ENCODE results near the gene TNK1. TPM values are rescaled to one million over a fixed set of nuclear protein-coding genes. Genes with fewer than 3 reads are reported as not detected.

Gene TNK1
- total RNA-seq, 1 donor from 2014 or later = 1.7 TPM

DNA sequence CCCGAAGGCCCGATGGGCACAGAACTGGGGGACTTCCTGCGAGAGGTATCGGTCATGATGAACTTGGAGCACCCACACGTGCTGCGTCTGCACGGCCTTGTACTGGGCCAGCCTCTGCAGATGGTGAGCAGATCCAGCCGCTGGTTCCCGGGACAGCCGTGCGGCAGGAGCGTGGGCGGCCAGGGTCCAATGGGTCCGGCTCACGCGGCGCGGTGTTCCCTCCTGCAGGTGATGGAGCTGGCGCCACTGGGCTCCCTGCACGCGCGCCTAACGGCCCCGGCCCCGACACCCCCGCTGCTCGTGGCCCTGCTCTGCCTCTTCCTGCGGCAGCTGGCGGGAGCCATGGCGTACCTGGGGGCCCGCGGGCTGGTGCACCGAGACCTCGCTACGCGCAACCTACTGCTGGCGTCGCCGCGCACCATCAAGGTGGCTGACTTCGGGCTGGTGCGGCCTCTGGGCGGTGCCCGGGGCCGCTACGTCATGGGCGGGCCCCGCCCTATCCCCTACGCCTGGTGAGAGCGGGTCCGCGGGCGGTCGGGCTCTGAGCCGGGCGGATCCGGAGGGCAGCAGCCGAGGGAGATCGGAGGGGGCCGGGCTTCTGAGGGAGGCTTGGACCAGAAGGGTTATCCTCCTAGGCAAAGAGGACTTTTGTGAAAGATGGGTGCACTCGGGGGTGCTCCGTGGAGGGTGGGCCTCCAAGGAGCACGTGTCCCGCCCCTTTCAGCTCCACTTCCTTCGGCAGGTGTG, 3.0 kb downstream of the TNK1 start:
- no peak overlapping the region for H3K27ac Mint-ChIP-seq (ENCODE audit: unreplicated experiment)
- H3K9me3 Mint-ChIP-seq (ENCODE audit: unreplicated experiment) = no peaks in the 10 kb centered on the region
- DNase-seq (ENCODE audit: low spot score) = peak; percentile 55
- no peak overlapping the region for H3K4me3 Mint-ChIP-seq (ENCODE audit: unreplicated experiment)
- peaks cover 28% of the 10 kb centered on the region for H3K27me3 Mint-ChIP-seq (ENCODE audit: unreplicated experiment)
- peaks cover 14% of the 10 kb centered on the region for H3K4me1 Mint-ChIP-seq (ENCODE audit: unreplicated experiment)
- TF ChIP-seq, protein P1, sequence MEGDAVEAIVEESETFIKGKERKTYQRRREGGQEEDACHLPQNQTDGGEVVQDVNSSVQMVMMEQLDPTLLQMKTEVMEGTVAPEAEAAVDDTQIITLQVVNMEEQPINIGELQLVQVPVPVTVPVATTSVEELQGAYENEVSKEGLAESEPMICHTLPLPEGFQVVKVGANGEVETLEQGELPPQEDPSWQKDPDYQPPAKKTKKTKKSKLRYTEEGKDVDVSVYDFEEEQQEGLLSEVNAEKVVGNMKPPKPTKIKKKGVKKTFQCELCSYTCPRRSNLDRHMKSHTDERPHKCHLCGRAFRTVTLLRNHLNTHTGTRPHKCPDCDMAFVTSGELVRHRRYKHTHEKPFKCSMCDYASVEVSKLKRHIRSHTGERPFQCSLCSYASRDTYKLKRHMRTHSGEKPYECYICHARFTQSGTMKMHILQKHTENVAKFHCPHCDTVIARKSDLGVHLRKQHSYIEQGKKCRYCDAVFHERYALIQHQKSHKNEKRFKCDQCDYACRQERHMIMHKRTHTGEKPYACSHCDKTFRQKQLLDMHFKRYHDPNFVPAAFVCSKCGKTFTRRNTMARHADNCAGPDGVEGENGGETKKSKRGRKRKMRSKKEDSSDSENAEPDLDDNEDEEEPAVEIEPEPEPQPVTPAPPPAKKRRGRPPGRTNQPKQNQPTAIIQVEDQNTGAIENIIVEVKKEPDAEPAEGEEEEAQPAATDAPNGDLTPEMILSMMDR (IDR thresholded peaks at IDR 0.05; ENCODE audit: unreplicated experiment) = no peak
- peaks cover 10% of the 10 kb centered on the region for H3K36me3 Mint-ChIP-seq (ENCODE audit: low read depth, unreplicated experiment)

- Mint-ChIP-seq H3K4me3 (ENCODE audit: unreplicated experiment) (no peak overlapping the region), H3K27me3 (ENCODE audit: unreplicated experiment) (peaks cover 27% of the 10 kb centered on the region), H3K9me3 (ENCODE audit: unreplicated experiment) (no peaks in the 10 kb centered on the region), H3K4me1 (ENCODE audit: unreplicated experiment) (peaks cover 17% of the 10 kb centered on the region), H3K36me3 (ENCODE audit: low read depth, unreplicated experiment) (peaks cover 11% of the 10 kb centered on the region), H3K27ac (ENCODE audit: unreplicated experiment) (no peak overlapping the region)
- TF ChIP-seq, protein P1 (IDR thresholded peaks at IDR 0.05; ENCODE audit: unreplicated experiment) = no peak
- DNase-seq (ENCODE audit: low spot score) = no peak
Measured at GRCh38 chr17:7384489-7385081, 3.7 kb downstream of the TNK1 start.

DNA sequence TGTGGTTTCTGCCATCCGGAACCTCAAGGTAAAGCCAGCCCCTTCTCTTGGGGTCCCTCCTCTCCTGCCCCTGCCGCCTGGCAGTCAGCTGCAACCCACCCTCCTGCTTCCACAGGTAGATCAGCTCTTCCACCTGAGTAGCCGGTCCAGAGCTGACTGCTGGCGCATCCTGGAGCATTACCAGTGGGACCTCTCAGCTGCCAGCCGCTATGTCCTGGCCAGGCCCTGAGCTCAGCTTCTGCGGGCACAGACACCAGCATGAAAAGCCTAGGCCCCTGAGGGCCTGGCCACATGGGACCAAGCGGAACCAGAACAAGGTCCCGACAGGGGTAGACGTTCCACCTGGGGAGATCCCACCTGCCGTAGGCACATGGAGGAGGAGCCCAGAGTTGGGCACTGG, 8.0 kb downstream of the TNK1 start:
- H3K4me1 Mint-ChIP-seq (ENCODE audit: unreplicated experiment) = peaks cover 37% of the 10 kb centered on the region
- no peaks in the 10 kb centered on the region for H3K9me3 Mint-ChIP-seq (ENCODE audit: unreplicated experiment)
- DNase-seq (ENCODE audit: low spot score) = no peak
- TF ChIP-seq, protein P1 (IDR thresholded peaks at IDR 0.05; ENCODE audit: unreplicated experiment) = no peak
- H3K27ac Mint-ChIP-seq (ENCODE audit: unreplicated experiment) = no peak overlapping the region
- H3K36me3 Mint-ChIP-seq (ENCODE audit: low read depth, unreplicated experiment) = peaks cover 16% of the 10 kb centered on the region
- peaks cover 18% of the 10 kb centered on the region for H3K27me3 Mint-ChIP-seq (ENCODE audit: unreplicated experiment)
- H3K4me3 Mint-ChIP-seq (ENCODE audit: unreplicated experiment) = no peak overlapping the region

DNA sequence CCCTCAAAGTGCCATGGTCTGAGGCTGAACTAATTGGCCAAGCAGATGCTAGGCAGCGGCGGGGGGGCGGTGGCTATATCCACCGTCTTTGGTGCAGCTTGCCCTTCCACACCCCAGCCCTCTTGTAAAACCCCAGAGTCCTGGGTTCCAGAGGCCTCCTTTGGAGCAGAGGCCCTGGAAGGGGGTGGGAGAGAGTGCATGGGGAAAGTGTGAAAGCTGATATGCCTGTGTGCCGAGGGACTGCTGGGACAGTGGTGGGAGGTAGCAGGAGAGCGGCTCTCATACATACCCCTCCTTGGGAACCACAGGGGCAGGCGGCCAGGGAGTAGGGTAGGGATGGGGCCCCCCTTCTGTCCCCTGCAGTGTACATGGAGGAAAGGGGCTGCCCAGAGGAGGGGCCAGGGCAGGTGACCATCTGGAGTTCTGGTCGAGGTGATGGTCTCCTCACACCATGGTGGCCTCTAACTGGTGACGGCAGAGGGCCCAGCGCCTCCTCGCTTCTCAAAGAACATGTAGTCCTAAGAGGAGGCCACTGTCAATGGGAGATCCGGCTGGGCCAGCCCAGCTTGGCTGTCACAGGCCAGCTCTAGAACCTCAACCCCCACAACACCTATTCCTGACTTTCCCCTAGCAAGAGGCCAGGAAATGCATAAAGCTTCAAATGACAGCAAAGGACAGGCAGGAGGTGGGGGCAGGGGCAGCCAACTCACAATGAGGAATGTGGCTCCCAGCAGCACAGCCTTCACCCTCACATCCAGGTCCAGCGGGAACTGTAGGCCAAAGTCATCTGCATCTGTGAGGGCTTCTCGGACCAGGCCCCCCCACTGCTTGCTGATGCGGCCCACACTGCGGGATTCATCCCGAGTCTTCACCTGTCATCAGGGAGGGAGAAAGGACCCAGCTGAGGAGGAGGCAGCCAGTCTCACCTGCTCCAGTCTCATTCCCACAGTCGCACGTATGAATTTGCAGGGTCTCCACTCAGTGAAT, 9.3 kb downstream of the TNK1 start:
- Mint-ChIP-seq H3K27ac (ENCODE audit: unreplicated experiment) (no peak overlapping the region), H3K36me3 (ENCODE audit: low read depth, unreplicated experiment) (peaks cover 16% of the 10 kb centered on the region), H3K27me3 (ENCODE audit: unreplicated experiment) (peaks cover 18% of the 10 kb centered on the region), H3K9me3 (ENCODE audit: unreplicated experiment) (no peaks in the 10 kb centered on the region), H3K4me1 (ENCODE audit: unreplicated experiment) (peaks cover 39% of the 10 kb centered on the region), H3K4me3 (ENCODE audit: unreplicated experiment) (peak overlapping the region; percentile 81)
- no peak for DNase-seq (ENCODE audit: low spot score)
- TF ChIP-seq, protein P1 (IDR thresholded peaks at IDR 0.05; ENCODE audit: unreplicated experiment) = no peak
